Esophagus squamous epithelium (tissue), 5 donors: Measurements from ENCODE around the gene NOP10. TPM values are rescaled to one million over a fixed set of nuclear protein-coding genes. Genes with fewer than 3 reads are reported as not detected.
"Not testable (repeated sequence)": the region's sequence is repeated elsewhere in the genome, so short reads cannot be mapped to it uniquely, and the experiment has no call there.

Source experiments
- DNase-seq: peaks from one replicate; lab custom pipeline; 2025; lab: John Stamatoyannopoulos, UW
- H3K27ac ChIP-seq, 4 donors: fragments of 200-600 bp; sonication (generic); one replicate each; pipeline ENCODE4 v1.5.1; 2016 to 2019; ENCODE audit warnings: mild to moderate bottlenecking in 1 of 4
- H3K27me3 ChIP-seq, 4 donors: fragments of 200-600 bp; sonication (generic); 1 replicate in 3 of 4; 2 replicates in 1 of 4; pipeline versions ENCODE4 v1.5.1 to v1.6.0; 2017 to 2021; ENCODE audit warnings: antibody characterized with exemption in 1 of 4
- H3K36me3 ChIP-seq, 3 donors: fragments of 200-600 bp; sonication (generic); one replicate each; pipeline ENCODE4 v1.5.1; 2016 to 2019
- H3K4me1 ChIP-seq, 3 donors: fragments of 200-600 bp; sonication (generic); one replicate each; pipeline ENCODE4 v1.5.1; 2017 to 2019
- H3K4me3 ChIP-seq, 4 donors: fragments of 200-600 bp; sonication (generic); 1 replicate in 3 of 4; 2 replicates in 1 of 4; pipeline ENCODE4 v1.5.1; 2016 to 2019; ENCODE audit warnings: mild to moderate bottlenecking in 2 of 4, moderate library complexity in 1 of 4
- H3K9me3 ChIP-seq, 3 donors: fragments of 200-600 bp; sonication (generic); one replicate each; pipeline ENCODE4 v1.5.1; 2016 to 2019
- CTCF ChIP-seq, 6 experiments: fragments of 450-650 bp in 4 of 6; fragments of 200-600 bp in 2 of 6; sonication (generic) in 2 of 6; IDR thresholded peaks; one replicate each; pipeline ENCODE4 v1.5.1; 2016 to 2019; ENCODE audit warnings: antibody characterized with exemption in 6 of 6, mild to moderate bottlenecking in 4 of 6, moderate library complexity in 4 of 6
- POLR2A ChIP-seq, 4 donors: fragments of 450-650 bp; IDR thresholded peaks; one replicate each; pipeline ENCODE4 v1.6.1; 2017; ENCODE audit warnings: antibody characterized with exemption in 4 of 4, mild to moderate bottlenecking in 4 of 4, moderate library complexity in 3 of 4
- WGBS, 2 donors: methylation state at CpG; one replicate each; pipeline ENCODE4 v1.1.5; 2018; 5-methylcytosine and 5-hydroxymethylcytosine counted together
- intact Hi-C: fragments of 100-400 bp; cut with DNase I; formaldehyde crosslinking; loops from one replicate; pipeline ENCODE4 v1.15.0; 2022
- total RNA-seq, 4 donors: library from RNA; depleted of rRNA; stranded (reverse); fragments of >200 nt; gene quantifications; one replicate each; pipeline ENCODE4 v1.1.0, GENCODE V29; 2016
- donor health status: DM: yes; HTN: yes; CAD: no.

The NOP10 gene
- total RNA-seq: 100 to 1,000 TPM; 132 to 213 (median 176) TPM

GRCh38 chr15:34342737-34343575, at the start of gene NOP10, which contains the start of gene NUTM1:
Gene NOP10, minus strand, starts transcription at chr15:34343136. Its CDS starts 63 bp downstream, at chr15:34343073.
Gene NUTM1, plus strand, starts transcription at chr15:34343315. Its CDS starts 382 bp downstream, at chr15:34343697.
- H3K27me3 ChIP-seq: no peaks in the 10 kb centered on the region
- peak in 2 of 4 donors; percentile 67 to 68 for TF ChIP-seq POLR2A (IDR thresholded peaks at IDR 0.05)
- TF ChIP-seq CTCF (IDR thresholded peaks at IDR 0.05): peak; percentile 95 to 98 (median 98)
- H3K9me3 ChIP-seq: no peaks in the 10 kb centered on the region
- peak within 1 kb of the TSS; percentile 55 to 72 (median 70) for H3K4me3 ChIP-seq
- peaks cover 6 to 46% (median 8%) of the 10 kb centered on the region in 3 donors for H3K4me1 ChIP-seq
- intact Hi-C loops: no loop called here
- H3K36me3 ChIP-seq: peaks cover 0 to 22% (median 0%) of the 10 kb centered on the region in 3 donors
- DNase-seq: peak; percentile 59
- WGBS, 2 donors: 1 to 2% methylated on average over 34 to 37 of the region's 38 CpGs
- peak within 1 kb of the TSS; percentile 90 to 95 (median 90) for H3K27ac ChIP-seq

GRCh38 chr15:34389594-34390086, 46.7 kb upstream of the NOP10 start:
- H3K36me3 ChIP-seq, DNase-seq, H3K27ac ChIP-seq, H3K27me3 ChIP-seq, H3K9me3 ChIP-seq, H3K4me3 ChIP-seq, H3K4me1 ChIP-seq, intact Hi-C loops: not testable (repeated sequence)
- WGBS, 2 donors: no CpG with 5 or more reads among the region's 16 CpGs

- H3K4me1 ChIP-seq, H3K27ac ChIP-seq, H3K9me3 ChIP-seq, DNase-seq, H3K27me3 ChIP-seq, intact Hi-C loops, H3K4me3 ChIP-seq, H3K36me3 ChIP-seq: not testable (repeated sequence)
- WGBS, 2 donors: no CpG with 5 or more reads among the region's 19 CpGs
These were observed 39.0 kb upstream of the NOP10 start for GRCh38 chr15:34381829-34382521.

GRCh38 chr15:34380491-34380890, 37.6 kb upstream of the NOP10 start:
- H3K27me3 ChIP-seq, H3K4me3 ChIP-seq, H3K27ac ChIP-seq, DNase-seq, H3K4me1 ChIP-seq, H3K9me3 ChIP-seq, H3K36me3 ChIP-seq, intact Hi-C loops: not testable (repeated sequence)
- WGBS, 2 donors: 85 to 94% methylated on average over 3 of the region's 4 CpGs

GRCh38 chr15:34376856-34377255, 33.9 kb upstream of the NOP10 start:
- no peaks in the 10 kb centered on the region for H3K9me3 ChIP-seq
- intact Hi-C loops: no loop called here
- H3K4me3 ChIP-seq: no peak overlapping the region
- no peaks in the 10 kb centered on the region for H3K27me3 ChIP-seq
- TF ChIP-seq CTCF (IDR thresholded peaks at IDR 0.05) (no peak), POLR2A (IDR thresholded peaks at IDR 0.05) (no peak)
- WGBS, 2 donors: 96 to 100% methylated on average over 1 to 2 of the region's 2 CpGs
- peaks cover 0 to 11% (median 0%) of the 10 kb centered on the region in 3 donors for H3K4me1 ChIP-seq
- no peak for DNase-seq
- H3K27ac ChIP-seq: no peak overlapping the region
- peaks cover 0 to 9% (median 0%) of the 10 kb centered on the region in 3 donors for H3K36me3 ChIP-seq

- intact Hi-C loops, H3K36me3 ChIP-seq, H3K4me3 ChIP-seq, H3K27ac ChIP-seq, H3K27me3 ChIP-seq, DNase-seq, H3K9me3 ChIP-seq: not testable (repeated sequence)
- 55 to 82% methylated on average over 2 of the region's 2 CpGs for WGBS, 2 donors
- H3K4me1 ChIP-seq: peaks cover 0 to 11% (median 0%) of the 10 kb centered on the region in 3 donors
These were observed 32.6 kb upstream of the NOP10 start for GRCh38 chr15:34375541-34375940.

- TF ChIP-seq CTCF (IDR thresholded peaks at IDR 0.05) (no peak), POLR2A (IDR thresholded peaks at IDR 0.05) (no peak)
- Histone ChIP-seq H3K4me3 (no peak overlapping the region), H3K4me1 (peaks cover 0 to 12% (median 0%) of the 10 kb centered on the region in 3 donors), H3K27ac (no peak overlapping the region), H3K9me3 (no peaks in the 10 kb centered on the region), H3K27me3 (no peaks in the 10 kb centered on the region), H3K36me3 (no peaks in the 10 kb centered on the region)
- intact Hi-C loops: no loop called here
- 41 to 52% methylated on average over 2 of the region's 2 CpGs for WGBS, 2 donors
- DNase-seq: no peak
These were observed 31.9 kb upstream of the NOP10 start for GRCh38 chr15:34374816-34375215.
